ENCODE measurements around the gene C5orf46. TPM values are rescaled to one million over a fixed set of nuclear protein-coding genes. Genes with fewer than 3 reads are reported as not detected.

The C5orf46 gene
- total RNA-seq, 1 experiment from 2014 or later, result not detected

DNA sequence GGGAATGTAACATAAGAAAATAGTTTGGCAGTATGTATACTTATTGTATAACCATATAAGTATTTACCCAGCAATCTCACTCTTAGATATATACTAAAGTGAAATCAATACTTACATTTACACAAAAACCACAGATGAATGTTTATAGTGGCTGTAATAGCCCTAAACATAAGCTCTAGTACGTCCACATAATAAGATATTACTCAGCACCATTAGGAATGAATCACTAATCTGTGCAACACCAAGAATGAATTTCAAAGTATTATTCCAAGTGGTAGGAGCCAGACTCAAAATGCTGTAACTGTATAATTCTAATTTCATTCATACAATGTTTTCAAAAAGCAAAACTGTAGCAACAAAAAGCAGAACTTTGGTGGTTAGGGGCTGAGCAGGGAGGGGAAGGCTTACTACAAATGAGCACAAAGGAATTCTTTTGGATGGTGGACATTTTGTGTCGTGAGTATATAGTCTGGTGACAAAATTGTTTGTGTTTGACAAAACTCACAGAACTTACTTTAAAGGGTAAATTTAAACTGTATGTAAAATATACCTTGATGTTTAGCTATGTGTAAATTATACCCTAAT is 11.9 kb upstream of the C5orf46 start (continued):
- TF ChIP-seq, protein P1, sequence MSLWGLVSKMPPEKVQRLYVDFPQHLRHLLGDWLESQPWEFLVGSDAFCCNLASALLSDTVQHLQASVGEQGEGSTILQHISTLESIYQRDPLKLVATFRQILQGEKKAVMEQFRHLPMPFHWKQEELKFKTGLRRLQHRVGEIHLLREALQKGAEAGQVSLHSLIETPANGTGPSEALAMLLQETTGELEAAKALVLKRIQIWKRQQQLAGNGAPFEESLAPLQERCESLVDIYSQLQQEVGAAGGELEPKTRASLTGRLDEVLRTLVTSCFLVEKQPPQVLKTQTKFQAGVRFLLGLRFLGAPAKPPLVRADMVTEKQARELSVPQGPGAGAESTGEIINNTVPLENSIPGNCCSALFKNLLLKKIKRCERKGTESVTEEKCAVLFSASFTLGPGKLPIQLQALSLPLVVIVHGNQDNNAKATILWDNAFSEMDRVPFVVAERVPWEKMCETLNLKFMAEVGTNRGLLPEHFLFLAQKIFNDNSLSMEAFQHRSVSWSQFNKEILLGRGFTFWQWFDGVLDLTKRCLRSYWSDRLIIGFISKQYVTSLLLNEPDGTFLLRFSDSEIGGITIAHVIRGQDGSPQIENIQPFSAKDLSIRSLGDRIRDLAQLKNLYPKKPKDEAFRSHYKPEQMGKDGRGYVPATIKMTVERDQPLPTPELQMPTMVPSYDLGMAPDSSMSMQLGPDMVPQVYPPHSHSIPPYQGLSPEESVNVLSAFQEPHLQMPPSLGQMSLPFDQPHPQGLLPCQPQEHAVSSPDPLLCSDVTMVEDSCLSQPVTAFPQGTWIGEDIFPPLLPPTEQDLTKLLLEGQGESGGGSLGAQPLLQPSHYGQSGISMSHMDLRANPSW (CRISPR knock-in tag; conservative IDR thresholded peaks at IDR 0.05; ENCODE audit: low read depth), result no peak
- no peak for TF ChIP-seq NFATC4 (CRISPR knock-in tag; IDR thresholded peaks at IDR 0.05)
- TF ChIP-seq, protein P2, sequence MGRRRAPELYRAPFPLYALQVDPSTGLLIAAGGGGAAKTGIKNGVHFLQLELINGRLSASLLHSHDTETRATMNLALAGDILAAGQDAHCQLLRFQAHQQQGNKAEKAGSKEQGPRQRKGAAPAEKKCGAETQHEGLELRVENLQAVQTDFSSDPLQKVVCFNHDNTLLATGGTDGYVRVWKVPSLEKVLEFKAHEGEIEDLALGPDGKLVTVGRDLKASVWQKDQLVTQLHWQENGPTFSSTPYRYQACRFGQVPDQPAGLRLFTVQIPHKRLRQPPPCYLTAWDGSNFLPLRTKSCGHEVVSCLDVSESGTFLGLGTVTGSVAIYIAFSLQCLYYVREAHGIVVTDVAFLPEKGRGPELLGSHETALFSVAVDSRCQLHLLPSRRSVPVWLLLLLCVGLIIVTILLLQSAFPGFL (CRISPR knock-in tag; IDR thresholded peaks at IDR 0.05; ENCODE audit: borderline replicate concordance), result no peak
- TF ChIP-seq, protein P3, sequence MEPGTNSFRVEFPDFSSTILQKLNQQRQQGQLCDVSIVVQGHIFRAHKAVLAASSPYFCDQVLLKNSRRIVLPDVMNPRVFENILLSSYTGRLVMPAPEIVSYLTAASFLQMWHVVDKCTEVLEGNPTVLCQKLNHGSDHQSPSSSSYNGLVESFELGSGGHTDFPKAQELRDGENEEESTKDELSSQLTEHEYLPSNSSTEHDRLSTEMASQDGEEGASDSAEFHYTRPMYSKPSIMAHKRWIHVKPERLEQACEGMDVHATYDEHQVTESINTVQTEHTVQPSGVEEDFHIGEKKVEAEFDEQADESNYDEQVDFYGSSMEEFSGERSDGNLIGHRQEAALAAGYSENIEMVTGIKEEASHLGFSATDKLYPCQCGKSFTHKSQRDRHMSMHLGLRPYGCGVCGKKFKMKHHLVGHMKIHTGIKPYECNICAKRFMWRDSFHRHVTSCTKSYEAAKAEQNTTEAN (CRISPR knock-in tag; IDR thresholded peaks at IDR 0.05), result no peak
- no peak for TF ChIP-seq CREB1 (CRISPR knock-in tag; IDR thresholded peaks at IDR 0.05)
- no peak for TF ChIP-seq EMX1 (CRISPR knock-in tag; IDR thresholded peaks at IDR 0.05)
- TF ChIP-seq E2F4 (CRISPR knock-in tag; IDR thresholded peaks at IDR 0.05; ENCODE audit: borderline replicate concordance, low read depth), result no peak

DNA sequence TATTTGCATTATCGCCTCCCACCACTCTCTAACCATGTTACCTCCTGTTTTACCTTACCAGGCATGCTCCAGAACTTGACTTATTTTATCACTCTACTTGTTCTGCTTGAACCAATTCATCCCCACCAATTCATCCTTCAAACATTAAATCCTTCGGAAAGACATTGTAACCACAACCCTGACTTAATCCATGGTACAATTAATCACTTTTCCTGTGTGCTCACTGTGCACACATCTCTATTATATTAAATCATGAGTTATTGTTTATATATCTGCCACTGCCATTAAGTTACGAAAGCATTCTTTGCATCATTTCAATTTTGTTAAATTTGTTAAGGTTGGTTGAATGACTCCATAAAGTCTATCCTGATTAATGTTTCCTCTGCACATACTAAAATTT is 7.4 kb upstream of the C5orf46 start:
- TF ChIP-seq TCF7 (CRISPR knock-in tag; IDR thresholded peaks at IDR 0.05; ENCODE audit: low read depth) (no peak), EMX1 (CRISPR knock-in tag; IDR thresholded peaks at IDR 0.05) (no peak), NR1H2 (CRISPR knock-in tag; IDR thresholded peaks at IDR 0.05) (no peak), ESRRA (CRISPR knock-in tag; IDR thresholded peaks at IDR 0.05; ENCODE audit: borderline replicate concordance) (no peak), CBFB (CRISPR knock-in tag; IDR thresholded peaks at IDR 0.05; ENCODE audit: low read depth) (no peak), ZNF425 (CRISPR knock-in tag; conservative IDR thresholded peaks at IDR 0.05) (no peak)
- TF ChIP-seq, protein P4, sequence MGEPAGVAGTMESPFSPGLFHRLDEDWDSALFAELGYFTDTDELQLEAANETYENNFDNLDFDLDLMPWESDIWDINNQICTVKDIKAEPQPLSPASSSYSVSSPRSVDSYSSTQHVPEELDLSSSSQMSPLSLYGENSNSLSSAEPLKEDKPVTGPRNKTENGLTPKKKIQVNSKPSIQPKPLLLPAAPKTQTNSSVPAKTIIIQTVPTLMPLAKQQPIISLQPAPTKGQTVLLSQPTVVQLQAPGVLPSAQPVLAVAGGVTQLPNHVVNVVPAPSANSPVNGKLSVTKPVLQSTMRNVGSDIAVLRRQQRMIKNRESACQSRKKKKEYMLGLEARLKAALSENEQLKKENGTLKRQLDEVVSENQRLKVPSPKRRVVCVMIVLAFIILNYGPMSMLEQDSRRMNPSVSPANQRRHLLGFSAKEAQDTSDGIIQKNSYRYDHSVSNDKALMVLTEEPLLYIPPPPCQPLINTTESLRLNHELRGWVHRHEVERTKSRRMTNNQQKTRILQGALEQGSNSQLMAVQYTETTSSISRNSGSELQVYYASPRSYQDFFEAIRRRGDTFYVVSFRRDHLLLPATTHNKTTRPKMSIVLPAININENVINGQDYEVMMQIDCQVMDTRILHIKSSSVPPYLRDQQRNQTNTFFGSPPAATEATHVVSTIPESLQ (CRISPR knock-in tag; IDR thresholded peaks at IDR 0.05), result no peak
- Mint-ChIP-seq H3K27ac (no peak overlapping the region), H3K36me3 (no peaks in the 10 kb centered on the region), H3K4me3 (no peak overlapping the region), H3K4me1 (no peaks in the 10 kb centered on the region), H3K27me3 (ENCODE audit: low read depth) (peaks cover 2% of the 10 kb centered on the region; the same call in 1 of the 2 replicates), H3K9me3 (peaks cover 6% of the 10 kb centered on the region)
- ChIA-PET POLR2A (no interaction called here), CTCF (no interaction called here)
- ATAC-seq (no peak), DNase-seq (ENCODE audit: low spot score) (no peak)

Data from WTC11 (cell line).